ENCODE data around the gene FADD.
"Not testable (repeated sequence)": the region's sequence is repeated elsewhere in the genome, so short reads cannot be mapped to it uniquely, and the experiment has no call there.

FADD gene

GRCh38 chr11:70182266-70182665 is 20.8 kb upstream of the FADD start:
- no peak for DNase-seq

- no peak for DNase-seq
Measured at GRCh38 chr11:70183032-70183431, 20.1 kb upstream of the FADD start.

GRCh38 chr11:70183483-70184176 is 19.5 kb upstream of the FADD start:
- no peak for DNase-seq

DNA sequence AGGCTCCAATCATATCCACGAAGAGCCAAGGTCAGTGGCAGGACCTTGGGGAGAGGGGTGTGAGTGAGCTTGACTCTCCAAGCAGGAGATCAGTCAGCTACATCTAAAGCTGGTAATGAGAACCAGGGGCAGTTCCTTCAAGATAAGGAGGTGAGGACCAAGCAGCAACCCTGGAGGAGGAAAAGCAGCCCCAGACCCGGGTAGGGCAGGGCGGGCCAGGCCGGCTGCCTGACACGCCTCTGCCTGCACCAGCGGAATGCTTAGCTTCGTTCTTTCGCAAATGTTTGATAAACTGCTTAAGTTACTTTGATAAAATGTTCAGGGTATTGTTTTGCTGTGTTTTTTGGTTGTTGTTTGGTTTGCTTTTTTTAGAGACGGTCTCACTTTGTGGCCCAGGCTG is 18.7 kb upstream of the FADD start:
- no peak for DNase-seq

DNA sequence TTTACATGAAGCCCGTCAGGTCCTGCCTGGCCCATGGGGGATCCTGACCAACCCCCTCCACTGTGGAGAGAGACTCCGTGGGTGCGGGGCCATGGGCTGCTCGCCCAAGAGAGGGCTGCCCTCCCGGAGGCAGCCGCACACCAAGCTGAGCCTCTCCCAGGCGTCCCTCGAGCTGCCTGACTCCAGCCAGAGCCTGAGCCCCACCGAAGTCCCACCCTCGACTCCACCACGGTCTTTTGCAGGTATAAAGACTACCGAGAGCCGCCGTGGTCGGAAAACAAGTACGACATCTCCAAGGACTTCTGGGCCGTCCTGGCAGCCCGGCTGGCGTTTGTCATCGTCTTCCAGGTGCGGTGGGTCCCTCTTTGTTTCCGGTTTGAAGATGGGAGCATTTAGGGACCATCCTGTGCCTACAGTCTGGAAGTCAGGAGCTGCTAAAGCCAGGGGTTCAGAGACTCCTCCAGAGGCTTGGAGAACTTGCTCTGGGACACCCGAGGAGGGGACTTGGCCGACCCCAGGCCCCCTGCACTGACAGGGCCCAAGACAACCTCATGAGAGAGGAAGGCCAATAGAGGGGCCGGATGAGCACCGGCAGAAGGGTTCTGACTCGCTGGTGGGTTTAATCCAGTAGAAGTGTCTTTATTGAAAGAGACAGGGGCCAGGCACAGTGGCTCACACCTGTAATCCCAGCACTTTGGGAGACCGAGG is 17.6 kb upstream of the FADD start:
- DNase-seq = no peak

DNA sequence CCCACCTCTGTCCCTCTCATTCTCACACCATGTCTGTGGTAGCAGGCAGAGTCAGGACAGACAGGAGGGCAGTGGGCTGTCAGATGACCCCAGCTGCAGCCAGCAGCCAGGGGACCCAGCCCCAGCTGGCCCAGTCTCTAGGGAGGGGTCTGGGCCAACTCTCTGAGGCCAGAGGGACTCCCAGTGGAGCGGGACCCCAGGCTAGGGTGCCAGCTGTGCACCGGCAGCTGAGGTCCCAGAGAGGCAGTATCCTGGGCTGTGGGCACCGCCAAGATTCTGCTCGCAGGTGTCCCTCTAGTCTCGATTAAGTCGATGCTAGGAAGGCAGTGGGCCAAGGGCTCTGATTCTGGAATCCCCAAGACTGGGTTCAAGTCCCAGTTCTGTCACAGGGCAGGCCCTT is 16.7 kb upstream of the FADD start:
- no peak for DNase-seq

GRCh38 chr11:70186936-70187335 is 16.2 kb upstream of the FADD start:
- no peak for DNase-seq

GRCh38 chr11:70187771-70188170 is 15.3 kb upstream of the FADD start:
- no peak for DNase-seq

DNA sequence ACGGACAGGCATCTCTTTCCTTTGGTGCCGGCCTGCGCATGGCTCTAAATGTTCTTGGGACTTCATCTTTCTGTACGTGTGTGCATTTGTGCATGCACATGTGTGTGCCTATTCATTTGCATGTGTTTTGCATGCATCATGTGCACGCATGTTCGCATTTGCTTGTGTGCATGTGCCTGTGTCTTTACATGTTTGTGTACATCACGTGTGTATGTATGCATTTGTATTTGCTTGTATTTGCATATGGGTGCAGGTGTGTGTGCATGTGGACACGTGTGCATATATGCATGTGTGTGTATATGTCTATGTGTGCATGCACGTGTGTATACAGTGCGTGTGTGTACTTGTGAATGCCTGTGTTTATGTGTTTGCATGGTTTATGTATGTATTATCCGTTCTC is 13.5 kb upstream of the FADD start:
- DNase-seq = no peak

DNA sequence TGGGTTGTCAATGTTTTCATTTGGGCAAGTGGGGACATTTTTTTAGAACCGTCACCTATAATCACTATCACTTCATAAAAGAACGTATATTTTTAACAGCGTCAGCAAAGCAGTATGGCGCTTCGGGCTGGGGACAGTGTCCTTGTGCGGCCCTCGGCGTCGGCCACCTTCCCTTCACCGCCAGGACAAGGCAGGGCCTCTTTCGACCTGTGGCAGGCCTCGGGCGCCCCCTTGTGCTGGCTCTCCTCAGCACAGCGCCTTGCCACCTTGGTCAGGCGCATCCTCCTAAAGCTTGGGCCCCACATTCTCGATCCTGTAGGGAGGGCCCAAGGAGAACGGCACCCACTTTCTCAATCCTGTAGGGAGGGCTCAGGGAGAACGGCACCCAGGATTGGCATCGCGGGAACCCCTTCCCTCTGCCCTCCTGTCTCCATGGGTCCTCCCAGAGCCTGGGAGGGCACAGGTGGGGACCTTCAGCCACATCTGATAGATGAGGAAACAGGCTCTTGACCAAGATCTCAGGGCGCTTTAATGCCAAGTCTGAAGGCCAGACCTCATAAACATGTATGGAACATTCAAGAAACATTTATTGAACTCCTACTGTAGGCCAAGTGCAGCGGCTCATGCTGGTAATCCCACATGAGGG is 11.5 kb upstream of the FADD start:
- peak; percentile 77 for DNase-seq

DNA sequence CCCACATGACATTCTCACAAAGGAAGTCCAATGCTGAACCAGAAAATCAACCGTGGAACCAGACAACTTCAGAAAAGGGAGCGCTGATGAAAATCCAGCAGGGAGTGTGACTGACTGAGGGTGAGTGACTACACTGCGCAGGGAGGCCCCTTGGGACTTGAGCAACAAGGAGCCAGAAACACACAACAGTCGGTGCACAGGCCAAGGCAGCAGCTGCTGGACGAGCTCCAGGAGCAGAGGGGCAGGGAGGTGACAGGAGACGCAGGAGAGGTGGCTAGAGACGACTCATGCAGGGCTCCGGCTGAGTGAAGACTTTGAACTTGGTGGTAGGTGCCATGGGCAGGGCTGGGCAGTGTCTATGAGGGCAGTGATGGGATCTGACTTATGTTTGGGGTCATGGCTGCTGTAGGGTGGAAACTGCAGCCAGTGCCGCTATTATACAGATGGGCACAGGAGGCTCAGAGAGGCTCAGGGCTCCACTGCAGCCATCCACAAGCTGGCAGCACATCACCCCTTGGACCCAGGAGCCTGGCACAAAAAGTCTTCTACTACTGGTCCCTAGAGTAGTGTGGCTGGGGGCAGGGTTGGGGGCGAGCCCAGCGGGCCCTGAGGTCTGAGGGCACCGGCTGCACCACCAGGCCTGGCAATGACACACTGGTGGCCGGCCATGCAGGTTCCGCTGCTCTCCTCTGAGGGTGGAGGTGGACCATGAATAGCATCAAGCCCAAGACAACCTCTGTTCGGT is 10.3 kb upstream of the FADD start:
- no peak for DNase-seq

DNA sequence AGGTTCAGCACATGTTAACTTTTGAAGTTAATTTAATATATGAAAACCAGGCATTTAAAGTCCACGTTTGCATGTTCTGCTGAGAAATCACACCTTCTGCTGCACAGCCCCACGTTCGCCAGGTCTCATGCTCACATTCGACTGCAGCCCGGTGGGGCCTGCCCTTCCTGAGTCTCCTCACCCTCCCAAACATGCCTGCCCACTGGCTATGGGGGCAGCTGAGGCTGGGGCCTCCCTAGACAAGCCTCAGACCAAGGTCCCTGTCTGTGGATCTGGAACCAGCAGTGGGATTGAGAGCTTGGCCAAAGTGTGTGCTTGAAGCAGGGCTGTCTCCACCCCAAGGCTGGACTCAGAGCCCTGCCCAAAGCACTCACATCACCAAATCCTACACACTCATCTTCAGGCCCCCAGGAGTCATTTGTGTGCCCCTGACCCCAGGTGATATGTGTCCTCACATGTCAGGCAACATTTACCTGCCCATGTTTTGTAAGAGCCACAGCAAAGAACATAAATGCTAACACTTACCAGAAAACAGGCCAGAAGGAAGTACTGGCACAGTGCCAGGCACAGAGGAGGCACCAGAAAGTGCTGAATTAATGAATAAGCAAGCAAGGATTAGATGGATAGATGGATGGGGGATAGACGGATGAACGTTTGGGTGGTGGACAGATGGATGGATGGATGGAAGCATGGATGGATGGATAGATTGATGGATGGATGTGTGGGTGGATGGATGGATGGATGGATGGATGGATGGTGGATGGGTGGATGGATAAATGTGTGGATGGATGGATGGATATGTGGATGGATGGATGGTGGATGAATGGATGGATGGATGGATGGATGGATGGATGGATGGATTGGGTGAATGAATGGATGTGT is 9.4 kb upstream of the FADD start:
- DNase-seq = no peak

DNA sequence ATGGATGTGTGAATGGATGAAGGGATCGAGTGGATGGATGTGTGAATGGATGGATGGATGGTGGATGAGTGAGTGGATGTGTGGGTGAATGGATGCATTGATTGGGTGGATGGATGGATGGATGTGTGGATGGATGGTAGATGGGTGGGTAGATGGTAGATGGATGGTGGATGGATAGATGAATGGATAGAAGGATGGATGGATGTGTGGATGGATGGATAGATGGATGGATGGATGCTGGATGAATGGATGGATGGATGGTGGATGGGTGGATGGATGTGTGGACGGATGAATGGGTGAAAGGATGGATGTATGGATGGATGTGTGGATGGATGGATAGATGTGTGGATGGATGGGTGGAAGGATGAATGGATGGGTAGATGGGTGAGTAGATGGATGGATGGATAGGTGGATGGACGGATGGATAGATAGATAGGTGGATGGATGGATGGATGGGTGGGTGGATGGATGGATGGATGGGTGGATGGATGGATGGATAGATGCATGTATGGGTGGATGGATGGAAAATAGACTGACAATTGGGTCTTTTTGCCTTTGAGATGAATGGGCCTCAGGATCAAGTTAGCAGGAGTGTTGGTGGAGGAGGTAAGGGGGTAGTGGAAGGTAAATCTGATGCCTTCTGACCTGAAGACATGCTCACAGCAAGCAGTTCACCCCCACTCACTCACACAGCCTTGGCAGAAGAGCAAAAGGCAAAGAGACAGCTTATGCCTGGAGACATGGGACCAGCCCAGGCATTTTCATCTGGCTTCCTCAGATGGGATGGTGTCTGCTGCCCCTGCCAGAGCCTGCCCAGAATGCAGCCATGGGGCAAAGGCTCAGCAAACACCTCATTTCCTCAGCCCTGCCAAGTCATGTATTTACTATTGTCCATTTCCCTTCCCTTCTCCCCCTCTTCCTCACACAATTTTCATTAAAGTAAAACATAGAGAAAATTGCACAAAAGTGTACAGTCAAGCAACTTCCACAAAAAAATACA is 8.0 kb upstream of the FADD start:
- DNase-seq = no peak

- DNase-seq = no peak
Measured at GRCh38 chr11:70200212-70200844, 2.8 kb upstream of the FADD start.

GRCh38 chr11:70201047-70201446 is 2.0 kb upstream of the FADD start:
- DNase-seq = not testable (repeated sequence)

DNA sequence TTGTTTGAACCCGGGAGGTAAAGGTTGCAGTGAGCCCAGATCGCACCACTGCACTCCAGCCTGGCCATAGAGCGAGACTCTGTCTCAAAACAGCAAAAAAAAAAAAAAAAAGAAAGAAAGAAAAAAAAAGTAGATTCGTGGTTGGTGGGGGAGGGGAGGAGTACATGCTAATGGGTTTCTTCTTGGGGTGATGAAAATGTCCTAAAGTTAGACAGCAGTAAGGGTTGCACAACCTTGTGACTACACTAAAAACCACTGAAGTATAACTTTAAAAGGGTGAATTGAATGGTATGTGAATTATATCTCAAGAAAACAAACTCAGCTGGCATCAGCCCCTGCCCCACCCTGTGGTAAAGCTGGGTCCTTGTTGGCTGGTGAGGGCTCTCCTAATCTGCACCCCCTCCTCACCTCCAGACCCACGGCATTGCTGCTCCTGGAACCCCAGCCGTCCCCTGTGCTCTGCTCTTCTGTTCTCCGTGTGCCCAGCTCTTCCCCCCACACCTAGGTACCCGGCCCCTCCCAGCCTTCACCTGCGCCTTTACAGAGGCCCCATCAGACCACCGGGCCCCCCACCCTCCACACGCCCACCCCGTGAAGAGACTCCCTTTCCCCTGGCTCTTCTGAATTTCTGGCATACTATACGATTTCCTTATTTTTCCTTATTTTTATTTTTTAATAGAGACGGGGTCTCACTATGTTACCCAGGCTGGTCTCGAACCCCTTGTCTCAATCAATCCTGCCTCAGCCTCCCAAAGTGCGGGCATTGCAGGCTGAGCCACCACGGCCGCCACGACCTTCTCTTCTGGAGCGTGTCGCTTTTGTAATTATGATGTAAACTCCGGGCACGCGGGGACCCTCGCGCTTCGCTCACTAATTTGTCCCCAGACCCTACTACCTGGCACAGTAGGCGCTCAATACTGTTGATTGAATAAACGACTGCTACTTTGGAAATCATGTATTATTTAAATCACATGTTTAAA is 924 bp upstream of the FADD start:
- peak; percentile 85 for DNase-seq

DNA sequence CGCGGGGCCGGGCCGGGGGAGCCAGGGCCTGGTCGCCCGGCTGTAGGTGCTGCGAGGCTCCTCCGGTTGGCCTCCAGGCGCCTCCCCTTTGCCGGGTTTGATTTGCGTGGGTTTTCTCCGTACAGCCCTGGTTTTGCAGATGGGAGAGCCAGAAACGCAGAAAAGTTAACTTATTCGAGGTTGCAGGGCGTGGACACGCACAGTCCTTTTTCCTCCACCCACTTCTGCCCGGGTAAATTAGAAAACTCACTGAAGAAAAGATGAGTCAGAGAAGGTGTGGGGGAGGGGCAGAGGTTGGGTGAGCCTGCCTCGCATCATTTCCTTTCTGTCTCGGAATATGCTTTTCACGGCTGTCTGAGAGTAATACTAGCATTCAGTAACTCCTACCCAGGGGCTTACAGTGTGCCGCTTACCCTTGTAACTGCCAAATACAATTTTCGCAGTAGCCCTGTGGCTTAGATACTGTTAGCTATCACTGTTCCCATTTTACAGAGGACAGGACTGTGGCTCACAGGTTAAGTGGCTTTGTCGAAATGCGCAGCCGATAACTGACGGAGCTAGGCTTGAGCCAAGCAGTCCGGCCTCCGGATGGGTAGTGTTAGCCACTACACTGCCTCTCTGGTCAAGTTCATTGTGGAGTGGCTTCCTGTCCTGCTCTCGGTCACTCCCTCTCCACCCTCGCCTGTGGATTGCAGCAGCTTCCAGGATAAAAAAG is 812 bp downstream of the FADD start:
- peak; percentile 94 for DNase-seq

- peak; percentile 40 for DNase-seq
Measured at GRCh38 chr11:70204466-70204799, 1.3 kb downstream of the FADD start.
